RWPE1 (cell line): Measurements from ENCODE around the gene EGR4.

Experiments
- CTCF ChIA-PET: fragments of 350-600 bp; sonication (Branson Sonifier 250); formaldehyde crosslinking; extraction: SDS; loops from one replicate; lab custom pipeline; 2021; lab: Yijun Ruan, JAX
- POLR2A ChIA-PET: fragments of 400-600 bp; formaldehyde crosslinking; extraction: SDS; loops from one replicate; lab custom pipeline; 2020; ENCODE audit warnings: antibody characterized with exemption; ENCODE audit not compliant: low non-redundant PET; lab: Yijun Ruan, JAX
- DNase-seq: peaks from one replicate; pipeline ENCODE4 v3.0.0; 2012; ENCODE audit warnings: low spot score
- H3K27ac ChIP-seq: fragments of 450-650 bp; 2 replicates; pipeline ENCODE4 v1.5.1; 2017
- CTCF ChIP-seq: fragments of 450-650 bp; conservative IDR thresholded peaks from 2 replicates; pipeline ENCODE4 v1.5.1; 2017; ENCODE audit warnings: low read depth, mild to moderate bottlenecking

Gene EGR4

GRCh38 chr2:73333564-73333963 lies 40.2 kb upstream of the EGR4 start:
- CTCF ChIA-PET: no interaction called here
- TF ChIP-seq CTCF: no peak
- POLR2A ChIA-PET: no interaction called here
- no peak overlapping the region for H3K27ac ChIP-seq
- no peak for DNase-seq

- no peak for TF ChIP-seq CTCF
- POLR2A ChIA-PET: no interaction called here
- H3K27ac ChIP-seq: no peak overlapping the region
- DNase-seq: no peak
- CTCF ChIA-PET: no interaction called here
Measured at GRCh38 chr2:73324126-73324725, 30.9 kb upstream of the EGR4 start.

- POLR2A ChIA-PET: no interaction called here
Measured at GRCh38 chr2:73323551-73323950, 30.2 kb upstream of the EGR4 start.

GRCh38 chr2:73314441-73314840 lies 21.1 kb upstream of the EGR4 start:
- POLR2A ChIA-PET: no interaction called here
- no peak for TF ChIP-seq CTCF
- DNase-seq: no peak
- H3K27ac ChIP-seq: no peak overlapping the region
- CTCF ChIA-PET: no interaction called here

More at GRCh38 chr2:73323551-73323950, 30.2 kb upstream of the EGR4 start:
- no peak overlapping the region for H3K27ac ChIP-seq
- CTCF ChIA-PET: no interaction called here
- TF ChIP-seq CTCF: no peak
- no peak for DNase-seq

GRCh38 chr2:73307720-73308119 lies 14.4 kb upstream of the EGR4 start:
- TF ChIP-seq CTCF: no peak
- POLR2A ChIA-PET: no interaction called here
- DNase-seq: no peak
- H3K27ac ChIP-seq: no peak overlapping the region
- CTCF ChIA-PET: interaction anchor here (0.7 kb wide), 1 partner anchor 11 kb away, joined by 3 read pairs; no protein-coding TSS in a partner anchor

GRCh38 chr2:73301636-73302035 lies 8.3 kb upstream of the EGR4 start:
- DNase-seq: no peak
- ChIA-PET POLR2A (interaction anchor here (0.6 kb wide), 1 partner anchor 17 kb away, joined by 4 read pairs; no protein-coding TSS in a partner anchor), CTCF (no interaction called here)
- no peak overlapping the region for H3K27ac ChIP-seq
- TF ChIP-seq CTCF: no peak
